GM10266 (cell line): ENCODE data around the gene SEMA4B.
A peak's percentile ranks its signal among the peaks of the same experiment; 100 is the strongest.
"Not testable (repeated sequence)": the region's sequence is repeated elsewhere in the genome, so short reads cannot be mapped to it uniquely, and the experiment has no call there.

Experiments
- DNase-seq: peaks from one replicate; pipeline ENCODE4 v3.0.0; 2012; ENCODE audit errors: extremely low spot score
- TF ChIP-seq, protein P1 (sequence below): IDR thresholded peaks from 2 replicates; pipeline ENCODE4 v1.5.1; 2012; ENCODE audit warnings: mild to moderate bottlenecking, low read depth; ENCODE audit not compliant: control insufficient read depth, insufficient read depth; ENCODE audit errors: missing control alignments

SEMA4B gene

DNA sequence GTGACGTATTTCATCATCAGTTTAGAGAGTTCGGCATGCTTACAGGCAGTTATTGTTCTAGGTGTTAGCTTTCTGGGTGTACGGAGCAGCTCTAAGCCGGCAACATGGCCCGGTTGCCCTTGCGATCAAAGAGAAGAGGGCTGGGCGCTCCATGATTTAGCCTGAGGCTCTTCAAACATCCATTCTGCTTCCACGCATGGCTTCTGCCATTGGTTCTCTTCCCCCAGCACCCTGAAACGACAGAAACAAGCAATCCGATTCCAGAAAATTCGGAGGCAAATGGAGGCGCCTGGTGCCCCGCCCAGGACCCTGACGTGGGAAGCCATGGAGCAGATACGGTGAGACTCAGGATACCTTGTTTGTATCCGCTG lies 64.9 kb downstream of the SEMA4B start:
- TF ChIP-seq, protein P1, sequence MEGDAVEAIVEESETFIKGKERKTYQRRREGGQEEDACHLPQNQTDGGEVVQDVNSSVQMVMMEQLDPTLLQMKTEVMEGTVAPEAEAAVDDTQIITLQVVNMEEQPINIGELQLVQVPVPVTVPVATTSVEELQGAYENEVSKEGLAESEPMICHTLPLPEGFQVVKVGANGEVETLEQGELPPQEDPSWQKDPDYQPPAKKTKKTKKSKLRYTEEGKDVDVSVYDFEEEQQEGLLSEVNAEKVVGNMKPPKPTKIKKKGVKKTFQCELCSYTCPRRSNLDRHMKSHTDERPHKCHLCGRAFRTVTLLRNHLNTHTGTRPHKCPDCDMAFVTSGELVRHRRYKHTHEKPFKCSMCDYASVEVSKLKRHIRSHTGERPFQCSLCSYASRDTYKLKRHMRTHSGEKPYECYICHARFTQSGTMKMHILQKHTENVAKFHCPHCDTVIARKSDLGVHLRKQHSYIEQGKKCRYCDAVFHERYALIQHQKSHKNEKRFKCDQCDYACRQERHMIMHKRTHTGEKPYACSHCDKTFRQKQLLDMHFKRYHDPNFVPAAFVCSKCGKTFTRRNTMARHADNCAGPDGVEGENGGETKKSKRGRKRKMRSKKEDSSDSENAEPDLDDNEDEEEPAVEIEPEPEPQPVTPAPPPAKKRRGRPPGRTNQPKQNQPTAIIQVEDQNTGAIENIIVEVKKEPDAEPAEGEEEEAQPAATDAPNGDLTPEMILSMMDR, result no peak
- DNase-seq, result peak; percentile 43

DNA sequence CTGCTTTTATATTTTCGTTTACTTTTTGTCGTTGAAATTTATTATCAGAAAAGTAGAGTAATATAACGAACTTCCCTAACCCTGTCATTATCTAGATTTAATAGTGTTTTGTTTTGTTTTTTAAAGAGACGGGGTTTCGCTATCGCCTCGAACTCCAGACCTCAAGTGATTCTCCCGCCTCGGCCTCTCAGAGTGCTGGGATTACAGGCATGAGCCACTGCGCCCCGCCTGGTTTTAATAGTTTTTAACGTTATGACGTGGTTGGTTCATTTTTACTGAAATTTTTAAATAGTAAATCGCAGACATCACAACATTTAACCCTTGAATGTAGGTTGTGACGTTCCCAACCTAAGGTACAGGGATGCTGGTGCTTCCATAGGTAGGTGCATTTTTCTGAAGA lies 65.4 kb downstream of the SEMA4B start:
- TF ChIP-seq, protein P1, result no peak
- DNase-seq, result no peak

DNA sequence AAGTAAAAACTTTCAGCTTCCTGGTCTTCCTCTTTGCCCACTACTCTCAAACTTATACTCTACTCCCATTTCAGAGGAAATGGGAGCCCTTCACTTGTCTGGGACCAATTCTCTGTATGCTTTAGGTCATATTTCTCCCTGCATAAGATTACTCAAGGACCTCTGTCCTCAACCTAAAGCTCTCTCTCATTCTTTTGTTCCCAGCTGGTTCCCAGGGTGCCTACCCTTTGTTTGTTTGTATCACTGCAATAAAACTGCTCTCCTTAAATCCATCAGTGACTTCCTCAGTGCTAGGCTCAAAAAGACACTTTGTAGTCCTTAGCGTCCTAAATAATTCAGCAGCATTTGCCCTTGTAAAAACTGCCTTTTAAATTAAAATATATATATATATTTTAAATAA lies 67.3 kb downstream of the SEMA4B start:
- no peak for DNase-seq
- TF ChIP-seq, protein P1, result no peak

DNA sequence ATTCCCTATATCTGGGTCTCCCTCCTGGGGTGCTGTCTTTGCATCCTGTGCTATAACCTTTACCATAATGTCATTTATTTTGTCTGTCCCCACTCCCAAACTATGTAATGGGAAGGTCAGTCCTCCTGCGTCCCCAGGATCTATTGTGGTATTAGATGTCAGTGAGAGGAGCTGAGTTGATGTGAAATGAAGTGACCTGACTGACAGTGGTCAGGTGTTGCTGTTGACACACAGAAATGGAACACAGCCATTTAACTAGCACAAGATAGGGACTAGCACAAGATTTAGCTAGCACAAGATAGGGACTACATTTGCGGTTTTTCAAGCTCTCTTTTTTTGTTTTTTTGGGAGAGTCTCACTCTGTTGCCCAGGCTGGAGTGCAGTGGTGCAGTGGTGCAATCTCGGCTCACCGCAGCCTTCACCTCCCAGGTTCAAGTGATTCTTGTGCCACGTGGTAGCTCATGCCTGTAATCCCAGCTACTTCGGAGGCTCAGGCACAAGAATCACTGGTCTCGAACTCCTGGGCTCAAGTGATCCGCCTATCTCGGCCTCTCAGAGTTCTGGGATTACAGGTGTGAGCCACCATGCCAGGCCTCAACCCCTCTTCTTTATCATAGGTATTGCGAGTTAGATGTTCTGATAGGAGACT lies 69.5 kb downstream of the SEMA4B start:
- TF ChIP-seq, protein P1, result no peak
- DNase-seq, result no peak

DNA sequence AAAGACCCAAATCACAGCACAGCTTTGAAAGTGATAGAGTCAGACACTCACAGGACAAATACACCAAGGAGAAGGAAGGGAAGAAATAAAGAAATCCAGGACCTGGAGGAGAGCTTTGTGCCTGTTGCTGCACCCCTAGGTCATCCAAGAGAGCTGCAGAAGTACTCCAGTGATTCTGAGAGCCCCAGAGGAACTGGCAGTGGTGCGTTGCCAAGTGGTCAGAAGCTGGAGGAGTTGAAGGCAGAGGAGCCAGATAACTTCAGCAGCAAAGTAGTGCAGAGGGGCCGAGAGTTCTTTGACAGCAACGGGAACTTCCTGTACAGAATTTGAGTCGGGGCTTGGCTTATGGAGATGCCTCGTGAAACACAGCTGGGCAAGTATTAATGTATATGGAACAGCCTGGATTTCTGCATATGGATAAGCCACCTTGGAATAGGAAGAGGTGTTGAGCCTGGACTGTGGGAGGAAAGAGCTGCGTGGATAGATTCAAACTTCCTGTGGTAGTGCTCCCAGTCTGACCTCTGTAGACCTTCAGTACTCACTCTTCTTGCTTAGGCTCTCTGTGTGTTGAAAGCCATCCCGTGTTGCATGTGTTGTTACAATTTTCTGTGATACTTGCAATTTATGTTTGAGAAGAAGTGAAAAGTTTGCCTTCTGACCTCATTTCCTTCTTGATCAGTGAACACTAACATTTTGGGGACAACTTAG lies 70.5 kb downstream of the SEMA4B start:
- TF ChIP-seq, protein P1, result no peak
- no peak for DNase-seq

DNA sequence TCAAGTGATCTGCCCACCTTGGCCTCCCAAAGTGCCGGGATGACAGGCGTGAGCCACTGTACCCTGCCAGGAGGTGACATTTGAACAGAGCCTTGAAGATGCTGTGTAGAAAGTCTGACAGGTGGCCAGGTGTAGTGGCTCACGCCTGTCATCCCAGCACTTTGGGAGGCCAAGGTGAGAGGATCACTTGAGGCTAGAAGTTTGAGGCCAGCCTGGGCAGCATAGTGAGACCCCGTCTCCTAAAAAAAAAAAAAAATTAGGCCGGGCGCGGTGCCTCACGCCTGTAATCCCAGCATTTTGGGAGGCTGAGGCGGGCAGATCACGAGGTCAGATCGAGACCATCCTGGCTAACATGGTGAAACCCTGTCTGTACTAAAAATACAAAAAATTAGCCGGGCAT lies 77.3 kb downstream of the SEMA4B start:
- not testable (repeated sequence) for DNase-seq
